ENCODE measurements around the gene CHCHD1. TPM values are rescaled to one million over a fixed set of nuclear protein-coding genes. Genes with fewer than 3 reads are reported as not detected.
"Not testable (repeated sequence)": the region's sequence is repeated elsewhere in the genome, so short reads cannot be mapped to it uniquely, and the experiment has no call there.

Gene CHCHD1
- total and polyA plus RNA-seq, 2 experiments from 2014 or later = 40.6 to 187 TPM

DNA sequence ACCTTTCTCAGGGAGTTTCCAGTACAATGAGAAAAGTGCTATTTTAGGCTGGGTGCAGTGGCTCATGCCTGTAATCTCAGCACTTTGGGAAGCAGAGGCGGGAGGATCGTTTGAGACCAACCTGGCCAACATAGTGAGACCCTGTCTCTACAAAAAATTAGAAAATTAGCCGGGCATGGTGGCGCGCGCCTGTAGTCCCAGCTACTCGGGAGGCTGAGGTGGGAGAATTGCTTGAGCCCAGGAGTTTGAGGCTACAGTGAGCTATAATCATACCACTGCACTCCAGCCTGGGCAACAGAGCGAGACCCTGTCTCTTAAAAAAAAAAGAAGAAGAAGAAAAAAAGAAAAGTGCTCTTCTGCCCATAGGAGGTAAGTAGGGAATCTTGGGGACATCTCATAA, 14.2 kb downstream of the CHCHD1 start:
- not testable (repeated sequence) for H3K27ac ChIP-seq (ENCODE audit: low read depth); H3K9me3 Mint-ChIP-seq; H3K4me1 Mint-ChIP-seq; H3K4me2 ChIP-seq; H3K79me2 ChIP-seq (replicated peaks; ENCODE audit: insufficient read depth); H4K20me1 ChIP-seq (replicated peaks; ENCODE audit: insufficient read depth); H3K36me3 ChIP-seq (ENCODE audit: insufficient read depth); H3K27ac Mint-ChIP-seq; H3K4me3 Mint-ChIP-seq; H3K9me2 ChIP-seq (ENCODE audit: insufficient read depth); DNase-seq (ENCODE audit: low spot score); H3K4me3 ChIP-seq; H2AFZ ChIP-seq; H3K4me1 ChIP-seq (ENCODE audit: insufficient read depth); H3F3A ChIP-seq (replicated peaks; ENCODE audit: low read depth); ATAC-seq; H3K27me3 ChIP-seq (ENCODE audit: insufficient read depth)
- H3K27me3 Mint-ChIP-seq (ENCODE audit: insufficient read depth, low read depth, poor library complexity) = peaks cover 12% of the 10 kb centered on the region
- H3K36me3 Mint-ChIP-seq (ENCODE audit: low read depth) = peaks cover 41% of the 10 kb centered on the region

DNA sequence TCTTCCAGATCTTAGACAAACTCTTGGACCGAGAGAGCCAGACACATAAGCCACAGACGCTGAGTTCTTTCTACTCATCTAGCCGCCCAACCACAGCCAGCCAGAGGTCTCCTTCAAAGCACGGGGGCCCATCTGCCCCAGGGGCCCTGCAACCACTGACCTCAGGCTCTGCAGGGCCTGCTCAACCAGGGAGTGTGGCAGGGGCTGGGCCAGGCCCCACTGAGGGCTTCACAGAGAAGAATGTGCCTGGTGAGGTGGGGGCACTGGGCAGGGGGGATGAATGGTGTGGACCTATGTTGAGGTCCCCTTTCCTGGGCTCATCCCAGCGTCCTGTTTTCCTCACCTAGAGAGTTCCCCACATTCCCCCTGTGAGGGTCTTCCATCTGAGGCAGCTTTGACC, 14.9 kb downstream of the CHCHD1 start:
- no peaks in the 10 kb centered on the region for H3F3A ChIP-seq (replicated peaks; ENCODE audit: low read depth)
- no peak overlapping the region for H3K27ac ChIP-seq (ENCODE audit: low read depth)
- H3K9me2 ChIP-seq (ENCODE audit: insufficient read depth) = no peaks in the 10 kb centered on the region
- no peaks in the 10 kb centered on the region for H3K79me2 ChIP-seq (replicated peaks; ENCODE audit: insufficient read depth)
- H3K27ac Mint-ChIP-seq = no peak overlapping the region
- H3K36me3 Mint-ChIP-seq (ENCODE audit: low read depth) = peaks cover 37% of the 10 kb centered on the region
- no peaks in the 10 kb centered on the region for H3K27me3 ChIP-seq (ENCODE audit: insufficient read depth)
- H3K4me2 ChIP-seq = no peak overlapping the region
- no peak overlapping the region for H3K4me3 Mint-ChIP-seq
- no peaks in the 10 kb centered on the region for H3K4me1 ChIP-seq (ENCODE audit: insufficient read depth)
- H3K4me3 ChIP-seq = no peak overlapping the region
- H3K36me3 ChIP-seq (ENCODE audit: insufficient read depth) = no peaks in the 10 kb centered on the region; the same call in 1 of the 2 replicates
- no peak overlapping the region for H2AFZ ChIP-seq
- ATAC-seq (no peak), DNase-seq (ENCODE audit: low spot score) (no peak)
- no peaks in the 10 kb centered on the region for H3K9me3 Mint-ChIP-seq
- H3K27me3 Mint-ChIP-seq (ENCODE audit: insufficient read depth, low read depth, poor library complexity) = peaks cover 8% of the 10 kb centered on the region
- no peaks in the 10 kb centered on the region; the same call in 1 of the 2 replicates for H4K20me1 ChIP-seq (replicated peaks; ENCODE audit: insufficient read depth)
- H3K4me1 Mint-ChIP-seq = no peaks in the 10 kb centered on the region; the same call in 2 of the 3 replicates
- TF ChIP-seq JUNB (IDR thresholded peaks at IDR 0.05; ENCODE audit: unreplicated experiment) = no peak
- TF ChIP-seq, protein P1, sequence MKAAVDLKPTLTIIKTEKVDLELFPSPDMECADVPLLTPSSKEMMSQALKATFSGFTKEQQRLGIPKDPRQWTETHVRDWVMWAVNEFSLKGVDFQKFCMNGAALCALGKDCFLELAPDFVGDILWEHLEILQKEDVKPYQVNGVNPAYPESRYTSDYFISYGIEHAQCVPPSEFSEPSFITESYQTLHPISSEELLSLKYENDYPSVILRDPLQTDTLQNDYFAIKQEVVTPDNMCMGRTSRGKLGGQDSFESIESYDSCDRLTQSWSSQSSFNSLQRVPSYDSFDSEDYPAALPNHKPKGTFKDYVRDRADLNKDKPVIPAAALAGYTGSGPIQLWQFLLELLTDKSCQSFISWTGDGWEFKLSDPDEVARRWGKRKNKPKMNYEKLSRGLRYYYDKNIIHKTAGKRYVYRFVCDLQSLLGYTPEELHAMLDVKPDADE (IDR thresholded peaks at IDR 0.05) = no peak
- TF ChIP-seq POLR2AphosphoS5 (IDR thresholded peaks at IDR 0.05; ENCODE audit: low read depth) = no peak
- TF ChIP-seq ZNF114 (CRISPR knock-in tag; IDR thresholded peaks at IDR 0.05) = no peak
- TF ChIP-seq EZH2 (IDR thresholded peaks at IDR 0.05; ENCODE audit: low read depth, unreplicated experiment) = no peak
- TF ChIP-seq STAT1 (IDR thresholded peaks at IDR 0.05; ENCODE audit: unreplicated experiment) = no peak
- TF ChIP-seq, protein P2, sequence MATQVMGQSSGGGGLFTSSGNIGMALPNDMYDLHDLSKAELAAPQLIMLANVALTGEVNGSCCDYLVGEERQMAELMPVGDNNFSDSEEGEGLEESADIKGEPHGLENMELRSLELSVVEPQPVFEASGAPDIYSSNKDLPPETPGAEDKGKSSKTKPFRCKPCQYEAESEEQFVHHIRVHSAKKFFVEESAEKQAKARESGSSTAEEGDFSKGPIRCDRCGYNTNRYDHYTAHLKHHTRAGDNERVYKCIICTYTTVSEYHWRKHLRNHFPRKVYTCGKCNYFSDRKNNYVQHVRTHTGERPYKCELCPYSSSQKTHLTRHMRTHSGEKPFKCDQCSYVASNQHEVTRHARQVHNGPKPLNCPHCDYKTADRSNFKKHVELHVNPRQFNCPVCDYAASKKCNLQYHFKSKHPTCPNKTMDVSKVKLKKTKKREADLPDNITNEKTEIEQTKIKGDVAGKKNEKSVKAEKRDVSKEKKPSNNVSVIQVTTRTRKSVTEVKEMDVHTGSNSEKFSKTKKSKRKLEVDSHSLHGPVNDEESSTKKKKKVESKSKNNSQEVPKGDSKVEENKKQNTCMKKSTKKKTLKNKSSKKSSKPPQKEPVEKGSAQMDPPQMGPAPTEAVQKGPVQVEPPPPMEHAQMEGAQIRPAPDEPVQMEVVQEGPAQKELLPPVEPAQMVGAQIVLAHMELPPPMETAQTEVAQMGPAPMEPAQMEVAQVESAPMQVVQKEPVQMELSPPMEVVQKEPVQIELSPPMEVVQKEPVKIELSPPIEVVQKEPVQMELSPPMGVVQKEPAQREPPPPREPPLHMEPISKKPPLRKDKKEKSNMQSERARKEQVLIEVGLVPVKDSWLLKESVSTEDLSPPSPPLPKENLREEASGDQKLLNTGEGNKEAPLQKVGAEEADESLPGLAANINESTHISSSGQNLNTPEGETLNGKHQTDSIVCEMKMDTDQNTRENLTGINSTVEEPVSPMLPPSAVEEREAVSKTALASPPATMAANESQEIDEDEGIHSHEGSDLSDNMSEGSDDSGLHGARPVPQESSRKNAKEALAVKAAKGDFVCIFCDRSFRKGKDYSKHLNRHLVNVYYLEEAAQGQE (IDR thresholded peaks at IDR 0.05; ENCODE audit: unreplicated experiment) = no peak
- no peak for TF ChIP-seq CREB1 (CRISPR knock-in tag; IDR thresholded peaks at IDR 0.05; ENCODE audit: low read depth)
- TF ChIP-seq, protein P3, sequence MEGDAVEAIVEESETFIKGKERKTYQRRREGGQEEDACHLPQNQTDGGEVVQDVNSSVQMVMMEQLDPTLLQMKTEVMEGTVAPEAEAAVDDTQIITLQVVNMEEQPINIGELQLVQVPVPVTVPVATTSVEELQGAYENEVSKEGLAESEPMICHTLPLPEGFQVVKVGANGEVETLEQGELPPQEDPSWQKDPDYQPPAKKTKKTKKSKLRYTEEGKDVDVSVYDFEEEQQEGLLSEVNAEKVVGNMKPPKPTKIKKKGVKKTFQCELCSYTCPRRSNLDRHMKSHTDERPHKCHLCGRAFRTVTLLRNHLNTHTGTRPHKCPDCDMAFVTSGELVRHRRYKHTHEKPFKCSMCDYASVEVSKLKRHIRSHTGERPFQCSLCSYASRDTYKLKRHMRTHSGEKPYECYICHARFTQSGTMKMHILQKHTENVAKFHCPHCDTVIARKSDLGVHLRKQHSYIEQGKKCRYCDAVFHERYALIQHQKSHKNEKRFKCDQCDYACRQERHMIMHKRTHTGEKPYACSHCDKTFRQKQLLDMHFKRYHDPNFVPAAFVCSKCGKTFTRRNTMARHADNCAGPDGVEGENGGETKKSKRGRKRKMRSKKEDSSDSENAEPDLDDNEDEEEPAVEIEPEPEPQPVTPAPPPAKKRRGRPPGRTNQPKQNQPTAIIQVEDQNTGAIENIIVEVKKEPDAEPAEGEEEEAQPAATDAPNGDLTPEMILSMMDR (conservative IDR thresholded peaks at IDR 0.05; ENCODE audit: low read depth in 2 of 2) = no peak
- no peak for TF ChIP-seq EZH2phosphoT487 (IDR thresholded peaks at IDR 0.05; ENCODE audit: unreplicated experiment)
- TF ChIP-seq ZNF331 (CRISPR knock-in tag; IDR thresholded peaks at IDR 0.05; ENCODE audit: low read depth) = no peak
- no peak for TF ChIP-seq NANOG (IDR thresholded peaks at IDR 0.05; ENCODE audit: borderline replicate concordance)
